Endothelial cell of umbilical vein (primary cell): Measurements from ENCODE around the gene TMEM43. TPM values are rescaled to one million over a fixed set of nuclear protein-coding genes. Genes with fewer than 3 reads are reported as not detected.

Source experiments
- BruUV-seq: library from RNA; stranded (reverse); fragments of 400-500 nt; replicated peaks from 2 replicates; lab custom pipeline; 2021; lab: Mats Ljungman, UMichigan
- CTCF ChIA-PET: fragments of 300-600, 350-600 bp; sonication (Branson Sonifier 250); formaldehyde crosslinking; loops from one replicate; lab custom pipeline; 2021; ENCODE audit warnings: antibody characterized with exemption, inconsistent platforms; lab: Charles Lee
- POLR2A ChIA-PET: fragments of 300-600, 350-600 bp; sonication (Branson Sonifier 250); formaldehyde crosslinking; loops from one replicate; lab custom pipeline; 2021; ENCODE audit warnings: antibody characterized with exemption, inconsistent platforms; lab: Charles Lee
- DNase-seq: peaks from one replicate; pipeline ENCODE4 v3.0.0-alpha.2; 2011; ENCODE audit warnings: low read depth, low spot score
- FAIRE-seq: peaks from 2 replicates; lab custom pipeline; 2011; peaks lifted over from hg19 to GRCh38; lab: Jason Lieb, UNC
- H2AFZ ChIP-seq: 2 replicates; pipeline ENCODE4 v1.6.0; 2012; ENCODE audit warnings: low read depth, low read length, control low read depth, inconsistent platforms
- H3K27ac ChIP-seq: 2 replicates; pipeline ENCODE4 v1.5.1; 2011; ENCODE audit warnings: low read depth, mild to moderate bottlenecking, control low read depth, low read length, moderate library complexity; ENCODE audit not compliant: insufficient read depth
- H3K27me3 ChIP-seq, 2 experiments: 2 replicates each; pipeline versions ENCODE4 v1.6.0 to v1.6.1; 2011; ENCODE audit warnings: low read length in 2 of 2, mixed read lengths in 1 of 2; ENCODE audit not compliant: control insufficient read depth in 2 of 2, insufficient read depth in 2 of 2
- H3K36me3 ChIP-seq, 2 experiments: 2 replicates in 1 of 2; 3 replicates in 1 of 2; pipeline ENCODE4 v1.5.1; 2011; ENCODE audit warnings: low read length in 2 of 2, mild to moderate bottlenecking in 1 of 2, moderate library complexity in 1 of 2; ENCODE audit not compliant: control insufficient read depth in 2 of 2, insufficient read depth in 2 of 2; ENCODE audit errors: extremely low read depth in 1 of 2
- H3K4me1 ChIP-seq: 3 replicates; pipeline ENCODE4 v1.5.1; 2011; ENCODE audit warnings: mild to moderate bottlenecking, low read length; ENCODE audit not compliant: control insufficient read depth, insufficient read depth; ENCODE audit errors: extremely low read depth
- H3K4me2 ChIP-seq: 2 replicates; pipeline ENCODE4 v1.6.1; 2011; ENCODE audit warnings: low read length, control low read depth, mixed read lengths; ENCODE audit not compliant: insufficient read depth
- H3K4me3 ChIP-seq, 3 experiments: fragments of 200-600 bp in 1 of 3; sonication (generic), shearing (Covaris generic) in 1 of 3; replicated peaks in 1 of 3; 2 replicates each; pipeline ENCODE4 v1.5.1; 2011 to 2016; ENCODE audit warnings: control low read depth in 3 of 3, low read length in 3 of 3, mild to moderate bottlenecking in 2 of 3, inconsistent platforms in 1 of 3, low read depth in 1 of 3, moderate library complexity in 1 of 3; ENCODE audit not compliant: insufficient read depth in 1 of 3
- H3K79me2 ChIP-seq: 2 replicates; pipeline ENCODE4 v1.6.0; 2012; ENCODE audit warnings: low read length, inconsistent platforms; ENCODE audit not compliant: control insufficient read depth, insufficient read depth
- H3K9ac ChIP-seq: replicated peaks from 2 replicates; pipeline ENCODE3; 2011; ENCODE audit warnings: low read length, control low read depth; ENCODE audit not compliant: insufficient read depth; ENCODE audit errors: extremely low read depth
- H3K9me1 ChIP-seq: replicated peaks from 3 replicates; pipeline ENCODE4 v1.6.0; 2011; ENCODE audit warnings: mild to moderate bottlenecking, low read length; ENCODE audit not compliant: control insufficient read depth, insufficient read depth; ENCODE audit errors: extremely low read depth
- H3K9me3 ChIP-seq: replicated peaks from 2 replicates; pipeline ENCODE4 v1.5.1; 2012; ENCODE audit warnings: low read length, inconsistent platforms; ENCODE audit not compliant: control insufficient read depth, insufficient read depth
- H4K20me1 ChIP-seq: replicated peaks from 2 replicates; pipeline ENCODE3; 2011; ENCODE audit warnings: mild to moderate bottlenecking, low read length; ENCODE audit not compliant: control insufficient read depth, insufficient read depth; ENCODE audit errors: extremely low read depth
- GATA2 ChIP-seq: IDR thresholded peaks from 2 replicates; pipeline ENCODE4 v1.7.0; 2011; ENCODE audit warnings: low read depth, mild to moderate bottlenecking, moderate library complexity, mixed read lengths, low read length; ENCODE audit not compliant: insufficient read length, insufficient read depth
- MAX ChIP-seq: IDR thresholded peaks from 2 replicates; pipeline ENCODE4 v1.6.1; 2011; ENCODE audit not compliant: insufficient read depth, insufficient read length
- POLR2AphosphoS5 ChIP-seq: IDR thresholded peaks from 2 replicates; pipeline ENCODE4 v1.6.1; 2012; ENCODE audit warnings: low read depth, mild to moderate bottlenecking, control low read depth, low read length, moderate library complexity; ENCODE audit not compliant: insufficient read depth
- dilution Hi-C: fragments of 300-500 bp; cut with MboI; formaldehyde crosslinking; loops from one replicate; pipeline ENCODE4 v1.15.0; 2019; ENCODE audit warnings: low sequenced_read_pairs; ENCODE audit not compliant: extremely low pct_ligation_motif_present
- intact Hi-C: fragments of 100-400 bp; cut with micrococcal nuclease; formaldehyde crosslinking; loops from one replicate; pipeline ENCODE4 v1.10.0; 2022
- polyA plus RNA-seq, 4 experiments: library from polyadenylated mRNA; depleted of rRNA in 3 of 4; stranded (reverse) in 3 of 4; unstranded in 1 of 4; fragments of >200 nt; gene quantifications; 2 replicates each; pipeline versions ENCODE4 v1.2.1 to v1.2.3, GENCODE V29; 2011 to 2012; ENCODE audit warnings: missing spikeins in 1 of 4
- total RNA-seq: library from RNA; stranded (reverse); gene quantifications from 2 replicates; pipeline ENCODE4 v1.2.3, GENCODE V29; 2021

TMEM43 gene
- total and polyA plus RNA-seq, 2 donors (not counting 3 experiments of a cell fraction or from before 2014, with no cell fraction given): 80.6 to 119 TPM

- H3K79me2 ChIP-seq: peaks cover 49% of the 10 kb centered on the region
- ChIA-PET CTCF (interaction anchor here (1.0 to 2.5 kb wide), 12 partner anchors 9 to 478 kb away, joined by 3 to 30 read pairs (median 4); partner anchors contain the start of genes LSM3 and XPC), POLR2A (interaction anchor here (1.5 to 2.6 kb wide), 5 partner anchors 8 to 52 kb away, joined by 3 to 37 read pairs (median 11); partner anchors contain the start of genes LSM3 and XPC)
- dilution Hi-C loops (no loop called here), intact Hi-C loops (no loop called here)
- no peak for DNase-seq
- peak overlapping the region; percentile 85 for H3K9ac ChIP-seq
- peak overlapping the region; percentile 39 for H3K4me2 ChIP-seq
- H3K9me3 ChIP-seq: no peaks in the 10 kb centered on the region
- no peak overlapping the region for H2AFZ ChIP-seq
- no peaks in the 10 kb centered on the region for H3K27me3 ChIP-seq
- peaks cover 22% of the 10 kb centered on the region for H3K4me1 ChIP-seq
- peak overlapping the region in 2 of 3 experiments; percentile 66 to 90 for H3K4me3 ChIP-seq
- TF ChIP-seq MAX: no peak
- H3K9me1 ChIP-seq: no peaks in the 10 kb centered on the region
- H3K27ac ChIP-seq: peak overlapping the region; percentile 4
- no peaks in the 10 kb centered on the region for H4K20me1 ChIP-seq
- H3K36me3 ChIP-seq: peaks cover 1 to 9% of the 10 kb centered on the region in 2 experiments
- no TSS peak for BruUV-seq
- FAIRE-seq: peak; percentile 47
Observed at GRCh38 chr3:14126017-14126886, 1.4 kb downstream of the TMEM43 start.

GRCh38 chr3:14126887-14127505, 2.1 kb downstream of the TMEM43 start:
- no TSS peak for BruUV-seq
- intact Hi-C loops: no loop called here
- no peak for FAIRE-seq

More at GRCh38 chr3:14126887-14127505, 2.1 kb downstream of the TMEM43 start:
- Histone ChIP-seq H4K20me1 (no peaks in the 10 kb centered on the region), H3K9me3 (no peaks in the 10 kb centered on the region), H2AFZ (no peak overlapping the region), H3K9me1 (no peaks in the 10 kb centered on the region), H3K27ac (no peak overlapping the region), H3K4me2 (peak overlapping the region; percentile 39), H3K79me2 (peaks cover 49% of the 10 kb centered on the region), H3K4me3 (no peak overlapping the region), H3K4me1 (peaks cover 22% of the 10 kb centered on the region), H3K9ac (no peak overlapping the region), H3K36me3 (peaks cover 3 to 13% of the 10 kb centered on the region in 2 experiments), H3K27me3 (no peaks in the 10 kb centered on the region)
- dilution Hi-C loops: no loop called here
- TF ChIP-seq GATA2 (no peak), POLR2AphosphoS5 (no peak)
- POLR2A ChIA-PET: interaction anchor here (2.6 kb wide), 1 partner anchor 51 kb away, joined by 37 read pairs; the partner anchor contains the start of genes LSM3 and XPC
- CTCF ChIA-PET: interaction anchor here (2.5 kb wide), 1 partner anchor 76 kb away, joined by 16 read pairs; no protein-coding TSS in a partner anchor
- no peak for DNase-seq
